WI38 (cell line): ENCODE measurements around the gene ZDHHC7.
A peak's percentile ranks its signal among the peaks of the same experiment; 100 is the strongest.

Experiments
- H3K4me3 ChIP-seq: 2 replicates; pipeline ENCODE4 v1.5.1; 2011; ENCODE audit warnings: low read depth, mild to moderate bottlenecking, control low read depth, low read length
- TF ChIP-seq, protein P1 (sequence below): IDR thresholded peaks from 2 replicates; pipeline ENCODE4 v1.5.1; 2012; ENCODE audit warnings: low read depth, mild to moderate bottlenecking, control low read depth, low read length

ZDHHC7 gene, protein sequence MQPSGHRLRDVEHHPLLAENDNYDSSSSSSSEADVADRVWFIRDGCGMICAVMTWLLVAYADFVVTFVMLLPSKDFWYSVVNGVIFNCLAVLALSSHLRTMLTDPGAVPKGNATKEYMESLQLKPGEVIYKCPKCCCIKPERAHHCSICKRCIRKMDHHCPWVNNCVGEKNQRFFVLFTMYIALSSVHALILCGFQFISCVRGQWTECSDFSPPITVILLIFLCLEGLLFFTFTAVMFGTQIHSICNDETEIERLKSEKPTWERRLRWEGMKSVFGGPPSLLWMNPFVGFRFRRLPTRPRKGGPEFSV

DNA sequence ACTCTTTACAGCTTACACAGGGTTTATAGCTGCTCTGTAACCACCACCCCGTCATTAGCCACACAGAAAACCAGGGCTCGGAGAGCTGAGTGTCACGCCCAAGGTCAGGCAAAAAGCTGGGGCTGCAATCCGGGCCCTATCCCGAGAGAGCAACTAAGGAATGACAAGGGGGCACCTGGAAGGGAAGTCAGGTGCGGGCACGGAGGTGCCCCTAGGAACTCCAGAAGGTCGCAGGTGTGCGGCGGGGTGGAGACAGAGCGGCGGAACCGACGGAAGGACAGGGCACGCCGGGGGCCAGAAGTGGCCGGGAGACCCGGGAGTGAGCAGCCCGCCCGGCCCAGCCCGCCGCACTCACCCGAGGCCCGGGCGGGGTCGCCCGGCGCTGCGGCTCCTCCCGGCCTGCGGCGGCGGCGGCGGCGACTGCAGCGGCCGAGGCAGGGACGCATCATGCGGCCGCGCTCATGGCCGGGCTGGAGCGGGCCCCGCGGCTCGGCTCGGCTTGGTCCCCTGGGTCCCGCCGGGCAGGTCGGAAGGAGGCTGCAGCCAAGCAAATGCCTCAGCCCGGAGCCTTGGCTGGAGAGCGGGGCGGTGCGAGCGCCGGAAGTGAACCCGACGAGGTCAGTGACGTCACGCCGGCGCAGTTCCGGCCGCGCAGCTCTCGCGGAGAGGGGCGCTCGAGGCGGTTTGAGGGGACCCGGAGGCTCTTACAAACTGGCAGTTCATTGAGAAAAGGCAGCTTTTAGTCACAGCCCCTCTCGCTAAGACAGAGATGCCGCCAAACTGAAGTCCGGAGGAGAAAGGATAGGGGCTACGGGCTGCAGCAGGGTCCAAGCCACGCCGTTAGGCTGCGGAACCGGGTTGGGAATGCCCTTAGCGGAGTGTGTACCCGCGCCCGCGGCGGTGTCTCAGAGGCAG, at the start of gene ZDHHC7:
TSS of gene ZDHHC7 (minus strand) at position 605 of the 915 bp plus-strand sequence. CDS start 20,917 bp downstream, outside the sequence.
- TF ChIP-seq, protein P1, sequence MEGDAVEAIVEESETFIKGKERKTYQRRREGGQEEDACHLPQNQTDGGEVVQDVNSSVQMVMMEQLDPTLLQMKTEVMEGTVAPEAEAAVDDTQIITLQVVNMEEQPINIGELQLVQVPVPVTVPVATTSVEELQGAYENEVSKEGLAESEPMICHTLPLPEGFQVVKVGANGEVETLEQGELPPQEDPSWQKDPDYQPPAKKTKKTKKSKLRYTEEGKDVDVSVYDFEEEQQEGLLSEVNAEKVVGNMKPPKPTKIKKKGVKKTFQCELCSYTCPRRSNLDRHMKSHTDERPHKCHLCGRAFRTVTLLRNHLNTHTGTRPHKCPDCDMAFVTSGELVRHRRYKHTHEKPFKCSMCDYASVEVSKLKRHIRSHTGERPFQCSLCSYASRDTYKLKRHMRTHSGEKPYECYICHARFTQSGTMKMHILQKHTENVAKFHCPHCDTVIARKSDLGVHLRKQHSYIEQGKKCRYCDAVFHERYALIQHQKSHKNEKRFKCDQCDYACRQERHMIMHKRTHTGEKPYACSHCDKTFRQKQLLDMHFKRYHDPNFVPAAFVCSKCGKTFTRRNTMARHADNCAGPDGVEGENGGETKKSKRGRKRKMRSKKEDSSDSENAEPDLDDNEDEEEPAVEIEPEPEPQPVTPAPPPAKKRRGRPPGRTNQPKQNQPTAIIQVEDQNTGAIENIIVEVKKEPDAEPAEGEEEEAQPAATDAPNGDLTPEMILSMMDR, result no peak
- H3K4me3 ChIP-seq, result peak within 1 kb of the TSS; percentile 99

DNA sequence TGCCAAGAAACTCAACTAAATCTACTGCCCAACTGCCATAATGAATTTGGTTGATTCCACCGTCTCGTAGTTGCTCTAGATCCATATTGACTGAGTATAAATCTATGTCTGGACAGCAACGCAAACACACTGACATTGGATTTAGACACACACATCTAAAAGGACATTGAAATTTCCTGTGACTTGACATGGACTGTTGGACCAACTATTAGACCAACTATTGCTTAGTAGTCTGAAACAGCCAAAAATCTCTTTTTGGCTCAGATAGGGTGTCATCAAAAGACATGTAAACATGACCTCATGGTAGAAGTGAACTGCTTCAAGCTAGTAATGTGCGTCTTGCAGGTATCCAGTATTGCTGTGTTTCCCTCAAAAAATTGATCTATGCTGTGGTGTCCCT, 47.6 kb upstream of the ZDHHC7 start:
- H3K4me3 ChIP-seq, result no peak overlapping the region
- TF ChIP-seq, protein P1, result no peak

DNA sequence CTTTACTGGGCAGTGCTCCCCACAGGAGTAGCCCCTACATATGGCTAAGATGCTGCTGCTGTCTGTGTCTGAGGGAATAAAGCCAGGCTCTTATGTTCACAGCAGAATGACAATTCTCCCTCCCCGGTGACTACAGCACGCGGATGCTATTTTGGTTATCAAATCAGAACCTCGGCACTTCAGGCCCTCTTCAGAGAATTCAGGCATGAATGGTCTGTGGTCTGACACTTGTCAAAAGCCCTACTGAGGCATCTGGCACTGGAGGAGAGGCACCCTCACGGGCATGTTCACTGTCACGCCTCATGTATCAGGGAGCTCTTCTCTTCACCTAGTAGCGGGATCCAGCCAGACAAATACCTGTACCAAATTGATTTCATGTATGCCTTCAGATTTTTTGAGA, 46.6 kb upstream of the ZDHHC7 start:
- H3K4me3 ChIP-seq, result no peak overlapping the region
- TF ChIP-seq, protein P1, result no peak

DNA sequence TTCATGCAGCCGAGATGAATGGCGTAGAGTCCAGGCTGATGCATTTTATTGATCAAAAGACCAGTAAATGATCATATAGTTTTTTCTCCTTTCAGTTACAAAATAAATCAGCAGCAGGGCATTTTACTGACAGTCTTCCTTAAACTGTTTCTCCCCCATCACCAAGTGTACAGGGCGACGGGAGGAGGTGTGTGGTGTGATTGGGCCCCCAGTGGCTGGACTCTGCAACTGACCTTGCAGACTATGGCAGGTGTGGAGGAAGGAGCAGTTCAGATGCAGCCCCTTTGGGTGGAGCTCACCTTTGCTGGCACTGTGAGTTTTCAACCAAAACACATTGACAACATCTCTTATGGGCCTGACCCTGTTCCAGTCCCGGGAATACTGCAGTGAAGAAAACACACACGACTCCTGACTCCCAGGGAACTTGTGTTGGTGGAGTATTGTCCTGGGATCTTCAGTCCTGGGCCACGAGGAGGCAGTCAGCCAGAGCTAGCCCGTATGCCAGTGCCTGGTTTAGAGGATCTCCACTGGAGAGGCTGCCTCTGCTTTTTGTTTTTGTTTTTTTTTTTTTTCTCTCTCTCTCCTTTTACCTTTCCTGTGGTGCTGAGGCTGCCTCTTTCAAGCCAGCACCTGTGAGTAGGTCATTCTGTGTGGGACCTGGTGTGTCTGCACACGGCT, 46.0 kb upstream of the ZDHHC7 start:
- no peak overlapping the region for H3K4me3 ChIP-seq
- TF ChIP-seq, protein P1, result no peak

DNA sequence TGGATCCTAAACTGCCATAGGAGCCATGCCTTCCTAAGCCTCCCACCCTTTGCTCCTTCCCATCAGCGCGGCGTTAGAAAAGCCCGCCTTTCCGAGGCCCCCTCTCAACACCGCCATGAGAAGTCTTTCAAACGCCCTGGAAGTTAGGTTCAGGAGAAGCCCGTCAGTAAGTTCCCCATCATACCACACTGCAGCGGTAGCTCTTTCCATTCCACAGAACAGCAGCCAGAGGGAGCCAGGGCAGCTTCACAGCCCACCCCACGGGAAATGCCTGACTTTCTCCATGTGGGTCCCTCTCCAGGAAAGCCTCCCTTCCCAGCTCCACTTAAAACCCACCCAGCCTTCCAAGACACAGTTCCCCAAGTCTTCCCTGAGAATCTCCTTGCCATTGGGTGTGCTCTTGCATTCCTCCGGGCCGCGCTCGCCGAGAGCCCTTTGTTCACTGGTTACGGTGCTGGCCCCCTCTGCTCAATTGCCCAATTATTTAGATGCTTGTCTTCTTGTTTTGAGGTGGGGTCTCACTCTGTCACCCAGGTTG, 44.9 kb upstream of the ZDHHC7 start:
- no peak overlapping the region; the same call in 1 of the 2 replicates for H3K4me3 ChIP-seq
- TF ChIP-seq, protein P1, result peak; percentile 36

DNA sequence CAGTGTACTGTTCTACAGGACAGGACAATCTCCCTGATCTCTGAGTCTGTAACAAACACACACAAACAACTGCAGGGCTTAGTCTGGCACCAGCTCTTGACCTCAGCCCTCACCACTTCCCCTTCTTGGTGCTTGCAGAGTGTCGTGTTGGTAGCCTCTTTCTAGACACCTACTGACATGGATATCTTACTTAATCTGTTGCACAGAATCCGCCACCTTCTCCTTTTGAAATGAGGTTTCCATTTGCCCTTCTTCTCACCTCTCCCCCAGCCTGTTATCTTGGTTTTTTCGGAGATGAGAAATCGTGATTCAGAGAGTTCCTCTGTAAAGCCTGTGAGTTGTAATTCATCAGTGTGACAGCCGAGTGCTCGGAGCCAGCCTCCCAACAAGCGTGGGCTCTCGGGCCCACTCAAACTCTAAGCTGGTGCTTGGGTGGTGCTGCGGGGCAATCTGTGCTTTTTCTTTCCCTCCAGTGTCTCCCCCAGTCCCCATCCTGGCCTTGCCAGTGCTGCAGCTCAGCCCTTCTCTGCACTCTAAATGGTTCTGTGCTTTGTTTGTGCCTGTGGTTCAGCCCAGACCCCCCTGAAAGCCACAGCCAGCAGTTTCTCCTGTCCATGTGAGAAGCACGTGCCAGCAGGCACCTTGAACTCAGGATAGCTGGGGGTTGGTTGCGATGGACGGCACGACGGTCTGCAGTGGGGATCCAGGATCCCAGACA, 44.3 kb upstream of the ZDHHC7 start:
- peak overlapping the region; percentile 49 for H3K4me3 ChIP-seq
- TF ChIP-seq, protein P1, result no peak
